ENCODE measurements around the gene CFAP299. TPM values are rescaled to one million over a fixed set of nuclear protein-coding genes. Genes with fewer than 3 reads are reported as not detected.

The CFAP299 gene
- total RNA-seq, 1 donor from 2014 or later = 0.93 TPM

DNA sequence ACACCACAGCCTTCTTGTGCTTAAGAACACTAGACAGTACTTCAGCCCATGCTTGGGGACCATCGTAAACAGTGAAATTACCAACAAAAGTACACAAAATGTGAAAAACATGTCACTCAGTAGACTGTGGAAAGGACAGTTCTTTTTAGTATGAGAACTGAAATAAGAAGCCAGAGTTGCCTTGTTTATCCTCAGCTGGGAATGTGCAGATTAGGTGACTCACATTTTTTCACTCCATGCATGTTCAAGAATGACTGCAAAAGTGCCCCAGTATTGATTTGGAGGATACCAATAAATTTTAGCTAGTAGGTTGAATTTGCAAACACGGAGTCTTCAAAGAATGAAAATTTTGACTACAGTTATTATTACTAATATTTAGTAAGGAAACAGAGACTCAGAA lies 671.9 kb downstream of the CFAP299 start:
- Mint-ChIP-seq H3K27ac (no peak overlapping the region), H3K4me1 (ENCODE audit: low read depth) (no peaks in the 10 kb centered on the region), H3K36me3 (ENCODE audit: insufficient read depth) (no peaks in the 10 kb centered on the region), H3K4me3 (ENCODE audit: low read depth) (no peak overlapping the region), H3K27me3 (no peaks in the 10 kb centered on the region), H3K9me3 (ENCODE audit: low read depth) (no peaks in the 10 kb centered on the region)
- DNase-seq (ENCODE audit: low spot score, unreplicated experiment) = no peak
- TF ChIP-seq, protein P1, sequence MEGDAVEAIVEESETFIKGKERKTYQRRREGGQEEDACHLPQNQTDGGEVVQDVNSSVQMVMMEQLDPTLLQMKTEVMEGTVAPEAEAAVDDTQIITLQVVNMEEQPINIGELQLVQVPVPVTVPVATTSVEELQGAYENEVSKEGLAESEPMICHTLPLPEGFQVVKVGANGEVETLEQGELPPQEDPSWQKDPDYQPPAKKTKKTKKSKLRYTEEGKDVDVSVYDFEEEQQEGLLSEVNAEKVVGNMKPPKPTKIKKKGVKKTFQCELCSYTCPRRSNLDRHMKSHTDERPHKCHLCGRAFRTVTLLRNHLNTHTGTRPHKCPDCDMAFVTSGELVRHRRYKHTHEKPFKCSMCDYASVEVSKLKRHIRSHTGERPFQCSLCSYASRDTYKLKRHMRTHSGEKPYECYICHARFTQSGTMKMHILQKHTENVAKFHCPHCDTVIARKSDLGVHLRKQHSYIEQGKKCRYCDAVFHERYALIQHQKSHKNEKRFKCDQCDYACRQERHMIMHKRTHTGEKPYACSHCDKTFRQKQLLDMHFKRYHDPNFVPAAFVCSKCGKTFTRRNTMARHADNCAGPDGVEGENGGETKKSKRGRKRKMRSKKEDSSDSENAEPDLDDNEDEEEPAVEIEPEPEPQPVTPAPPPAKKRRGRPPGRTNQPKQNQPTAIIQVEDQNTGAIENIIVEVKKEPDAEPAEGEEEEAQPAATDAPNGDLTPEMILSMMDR (IDR thresholded peaks at IDR 0.05; ENCODE audit: unreplicated experiment) = no peak

Other genes with a start within 250 kb of the CFAP299 start
- gene PRDM8, start 138.2 kb upstream of the CFAP299 start, total RNA-seq = 0.31 and 0.38 TPM in 2 replicates
- gene FGF5, start 69.1 kb upstream of the CFAP299 start, total RNA-seq = 0.14 and 0.64 TPM in 2 replicates